Lung (tissue), 12 donors: ENCODE measurements around the gene NANOGP8. TPM values are rescaled to one million over a fixed set of nuclear protein-coding genes. Genes with fewer than 3 reads are reported as not detected.
A peak's percentile ranks its signal among the peaks of the same experiment; 100 is the strongest.

ENCODE experiments used
- ATAC-seq: fragments of 200-7000 bp; cut with Tn5 transposase; one replicate; pipeline ENCODE4 v1.9.1; 2020; ENCODE audit warnings: moderate number of reproducible peaks; ENCODE audit not compliant: insufficient read depth, low FRiP score
- DNase-seq, 3 donors: peaks; one replicate each; pipeline ENCODE4 v3.0.0-alpha.2; 2013 to 2017
- H3K27ac ChIP-seq, 2 donors: one replicate each; pipeline ENCODE4 v1.5.1; 2013; ENCODE audit warnings: mild to moderate bottlenecking in 2 of 2, moderate library complexity in 2 of 2, control low read depth in 1 of 2, inconsistent platforms in 1 of 2, low read depth in 1 of 2, low read length in 1 of 2
- H3K27me3 ChIP-seq, 3 donors: one replicate each; pipeline ENCODE4 v1.5.1; 2013; ENCODE audit warnings: low read length in 2 of 3; ENCODE audit not compliant: control insufficient read depth in 3 of 3, insufficient read depth in 3 of 3
- H3K36me3 ChIP-seq, 4 donors: one replicate each; pipeline ENCODE4 v1.5.1; 2013; ENCODE audit warnings: low read length in 4 of 4, mild to moderate bottlenecking in 1 of 4, moderate library complexity in 1 of 4; ENCODE audit not compliant: control insufficient read depth in 4 of 4, insufficient read depth in 4 of 4
- H3K4me1 ChIP-seq, 5 donors: one replicate each; pipeline ENCODE4 v1.5.1; 2013; ENCODE audit warnings: low read length in 5 of 5, mild to moderate bottlenecking in 2 of 5, moderate library complexity in 1 of 5; ENCODE audit not compliant: control insufficient read depth in 5 of 5, insufficient read depth in 5 of 5
- H3K4me3 ChIP-seq: one replicate; pipeline ENCODE4 v1.5.1; 2013; ENCODE audit warnings: mild to moderate bottlenecking, control low read depth, moderate library complexity
- H3K9ac ChIP-seq, 2 donors: one replicate each; pipeline ENCODE4 v1.5.1; 2013; ENCODE audit warnings: low read length in 2 of 2, control low read depth in 1 of 2; ENCODE audit not compliant: insufficient read depth in 1 of 2
- H3K9me3 ChIP-seq, 4 donors: one replicate each; pipeline ENCODE4 v1.5.1; 2013; ENCODE audit warnings: low read length in 3 of 4, mild to moderate bottlenecking in 1 of 4, moderate library complexity in 1 of 4; ENCODE audit not compliant: control insufficient read depth in 4 of 4, insufficient read depth in 3 of 4
- WGBS, 2 donors: extraction: QIAGEN DNeasy Blood & Tissue Kit; methylation state at CpG; one replicate each; pipeline ENCODE4 v1.1.7; 2013; 5-methylcytosine and 5-hydroxymethylcytosine counted together
- polyA plus RNA-seq, 2 donors: library from polyadenylated mRNA; stranded (reverse); fragments of 200-250 nt; gene quantifications; one replicate each; pipeline ENCODE4 v1.2.1, GENCODE V29; 2013
- total RNA-seq, 2 donors: library from RNA; depleted of rRNA in 1 of 2; stranded (reverse); fragments of >200 nt in 1 of 2; gene quantifications; one replicate each; pipeline ENCODE4 v1.2.1, GENCODE V29; 2014 to 2021
- TF ChIP-seq, protein P1 (sequence below): IDR thresholded peaks from 2 replicates; pipeline ENCODE4 v1.5.1; 2012; ENCODE audit warnings: mild to moderate bottlenecking; ENCODE audit errors: control extremely low read depth, extremely low read depth
- donor health status: control.
- donor health status: control.
- donor health status: Bipolar disorder and iron deficiency.
- donor health status: healthy.
- donor health status: DM: yes; HTN: yes; CAD: no.

Gene NANOGP8
- total and polyA plus RNA-seq, 4 donors: 0.88 to 0.92 TPM; not detected in 2

DNA sequence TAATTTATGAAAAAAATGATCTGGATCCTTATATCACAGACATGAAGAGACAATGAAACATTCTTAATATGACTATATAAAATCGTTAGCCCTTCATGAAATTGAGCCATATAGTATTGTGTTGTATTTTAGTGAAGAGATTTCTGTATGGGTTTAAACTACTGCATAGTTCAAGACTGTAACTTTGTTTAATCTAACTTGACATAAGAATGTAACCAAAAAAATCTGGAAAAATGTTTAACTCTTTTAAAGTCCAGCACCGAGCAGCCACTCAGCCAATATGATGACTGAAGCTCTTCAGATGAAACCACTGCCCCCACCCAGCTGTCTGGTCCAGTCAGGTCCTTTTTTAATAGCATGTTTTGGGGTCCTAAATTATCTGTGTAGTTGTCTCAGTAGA lies 4.9 kb downstream of the NANOGP8 start:
- Histone ChIP-seq H3K9me3 (peaks cover 0 to 7% (median 0%) of the 10 kb centered on the region in 4 donors), H3K36me3 (no peaks in the 10 kb centered on the region), H3K4me1 (peaks cover 0 to 15% (median 6%) of the 10 kb centered on the region in 5 donors), H3K4me3 (no peak overlapping the region), H3K27ac (no peak overlapping the region), H3K27me3 (no peaks in the 10 kb centered on the region), H3K9ac (no peak overlapping the region)
- no peak for ATAC-seq
- DNase-seq: peak in 1 of 3 donors; percentile 46
- TF ChIP-seq, protein P1, sequence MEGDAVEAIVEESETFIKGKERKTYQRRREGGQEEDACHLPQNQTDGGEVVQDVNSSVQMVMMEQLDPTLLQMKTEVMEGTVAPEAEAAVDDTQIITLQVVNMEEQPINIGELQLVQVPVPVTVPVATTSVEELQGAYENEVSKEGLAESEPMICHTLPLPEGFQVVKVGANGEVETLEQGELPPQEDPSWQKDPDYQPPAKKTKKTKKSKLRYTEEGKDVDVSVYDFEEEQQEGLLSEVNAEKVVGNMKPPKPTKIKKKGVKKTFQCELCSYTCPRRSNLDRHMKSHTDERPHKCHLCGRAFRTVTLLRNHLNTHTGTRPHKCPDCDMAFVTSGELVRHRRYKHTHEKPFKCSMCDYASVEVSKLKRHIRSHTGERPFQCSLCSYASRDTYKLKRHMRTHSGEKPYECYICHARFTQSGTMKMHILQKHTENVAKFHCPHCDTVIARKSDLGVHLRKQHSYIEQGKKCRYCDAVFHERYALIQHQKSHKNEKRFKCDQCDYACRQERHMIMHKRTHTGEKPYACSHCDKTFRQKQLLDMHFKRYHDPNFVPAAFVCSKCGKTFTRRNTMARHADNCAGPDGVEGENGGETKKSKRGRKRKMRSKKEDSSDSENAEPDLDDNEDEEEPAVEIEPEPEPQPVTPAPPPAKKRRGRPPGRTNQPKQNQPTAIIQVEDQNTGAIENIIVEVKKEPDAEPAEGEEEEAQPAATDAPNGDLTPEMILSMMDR: no peak
- WGBS, 2 donors: 50 to 81% methylated on average over 2 of the region's 2 CpGs

DNA sequence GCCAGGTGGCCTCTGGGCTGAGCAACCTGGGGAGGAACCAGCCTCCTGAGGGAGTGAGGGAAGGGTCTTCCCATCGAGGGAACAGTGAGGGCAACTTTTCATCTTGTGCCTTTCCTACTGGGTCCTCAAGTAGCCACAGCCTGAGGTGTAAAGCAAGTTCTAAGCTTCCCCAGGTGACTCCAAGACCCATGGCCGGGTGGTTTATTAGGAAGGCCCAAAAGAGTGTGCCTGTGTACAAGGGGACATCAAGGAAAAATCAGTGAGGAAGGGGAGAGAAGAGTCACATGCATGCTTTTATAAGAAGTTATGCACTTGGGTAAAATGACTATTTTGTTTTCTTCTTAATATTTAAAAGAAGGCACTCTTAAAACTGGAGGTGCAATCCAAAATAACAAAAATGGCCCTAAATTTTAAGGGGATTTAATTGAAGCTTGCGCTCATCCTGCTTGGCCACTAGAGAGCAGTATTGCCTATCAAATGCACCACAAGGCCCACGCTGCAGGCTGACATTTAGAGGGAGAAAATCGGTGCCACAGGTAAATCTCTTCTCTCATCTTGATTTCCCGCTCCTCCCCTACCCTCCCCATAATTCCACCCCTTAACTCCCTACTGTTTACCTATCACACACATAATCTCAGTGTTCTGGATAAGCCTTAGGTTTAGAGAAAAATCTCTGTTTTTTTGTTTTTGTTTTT lies 6.7 kb downstream of the NANOGP8 start:
- Histone ChIP-seq H3K36me3 (no peaks in the 10 kb centered on the region), H3K27ac (no peak overlapping the region), H3K27me3 (no peaks in the 10 kb centered on the region), H3K9ac (no peak overlapping the region), H3K4me1 (peaks cover 0 to 15% (median 6%) of the 10 kb centered on the region in 5 donors), H3K9me3 (peaks cover 0 to 7% (median 0%) of the 10 kb centered on the region in 4 donors), H3K4me3 (no peak overlapping the region)
- peak; percentile 66 for ATAC-seq
- DNase-seq: peak; percentile 62 to 85 (median 67)
- TF ChIP-seq, protein P1: peak; percentile 68
- 32 to 38% methylated on average over 6 of the region's 6 CpGs for WGBS, 2 donors

DNA sequence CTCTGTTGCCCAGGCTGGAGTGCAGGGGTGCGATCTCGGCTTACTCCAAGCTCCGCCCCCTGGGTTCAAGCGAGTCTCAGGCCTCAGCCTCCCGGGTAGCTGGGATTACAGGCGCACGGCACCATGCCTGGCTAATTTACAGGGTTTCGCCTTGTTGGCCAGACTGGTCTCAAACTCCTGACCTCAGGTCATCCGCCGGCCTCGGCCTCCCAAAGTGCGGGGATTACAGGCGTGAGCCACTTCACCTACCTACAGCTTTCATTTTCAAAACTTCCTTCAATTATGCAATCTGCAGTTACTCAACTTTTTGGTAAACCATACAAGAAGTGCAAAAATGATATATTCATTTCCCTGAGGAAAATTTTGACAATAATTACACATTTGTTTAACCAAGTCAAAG lies 14.0 kb downstream of the NANOGP8 start:
- 52 to 80% methylated on average over 13 of the region's 13 CpGs for WGBS, 2 donors
- Histone ChIP-seq H3K27me3 (no peaks in the 10 kb centered on the region), H3K4me3 (no peak overlapping the region), H3K4me1 (peaks cover 0 to 16% (median 0%) of the 10 kb centered on the region in 5 donors), H3K27ac (no peak overlapping the region), H3K9ac (no peak overlapping the region), H3K36me3 (no peaks in the 10 kb centered on the region), H3K9me3 (no peaks in the 10 kb centered on the region)
- TF ChIP-seq, protein P1: no peak
- ATAC-seq (no peak), DNase-seq (no peak)
